Muscle of leg (tissue), 16 donors: ENCODE measurements around the gene SIRPA. TPM values are rescaled to one million over a fixed set of nuclear protein-coding genes. Genes with fewer than 3 reads are reported as not detected.

Experiments used
- DNase-seq: peaks from one replicate; pipeline ENCODE4 v3.0.0; 2013
- H3K27ac ChIP-seq: one replicate; pipeline ENCODE4 v1.5.1; 2013; ENCODE audit warnings: mild to moderate bottlenecking, low read length, control low read depth
- H3K27me3 ChIP-seq: one replicate; pipeline ENCODE4 v1.6.1; 2013; ENCODE audit warnings: low read length; ENCODE audit not compliant: control insufficient read depth, insufficient read depth
- H3K36me3 ChIP-seq: one replicate; pipeline ENCODE4 v1.6.1; 2013; ENCODE audit warnings: low read length; ENCODE audit not compliant: control insufficient read depth, insufficient read depth
- H3K4me1 ChIP-seq: one replicate; pipeline ENCODE4 v1.6.1; 2013; ENCODE audit warnings: low read length; ENCODE audit not compliant: control insufficient read depth, insufficient read depth
- H3K4me3 ChIP-seq: one replicate; pipeline ENCODE4 v1.5.1; 2013; ENCODE audit warnings: low read length, control low read depth
- H3K9me3 ChIP-seq: replicated peaks from 2 replicates; pipeline ENCODE4 v1.6.1; 2013; ENCODE audit warnings: low read depth, low read length; ENCODE audit not compliant: control insufficient read depth
- WGBS: methylation state at CpG from one replicate; pipeline ENCODE4 v1.1.5; 2013; ENCODE audit warnings: missing lambda C conversion rate; ENCODE audit not compliant: insufficient coverage; 5-methylcytosine and 5-hydroxymethylcytosine counted together
- long read RNA-seq, 11 donors: transcript quantifications; one replicate each; lab custom pipeline, GENCODE V29; 2026
- polyA plus RNA-seq, 8 donors: library from polyadenylated mRNA; unstranded; fragments of 120-200 nt; gene quantifications; one replicate each; pipeline versions ENCODE4 v1.2.1 to v1.2.3, GENCODE V29; 2013; ENCODE audit warnings: inconsistent platforms in 1 of 8, low replicate concordance in 1 of 8; ENCODE audit not compliant: insufficient read length in 8 of 8, insufficient read depth in 1 of 8
- total RNA-seq: library from RNA; stranded (reverse); fragments of 120-200 nt; gene quantifications from one replicate; pipeline ENCODE4 v1.2.4, GENCODE V29; 2013

The SIRPA gene
- total RNA-seq (13.3 TPM), polyA plus RNA-seq (10 to 100 TPM; 20.5 to 28.4 (median 25.0) TPM)
- long read RNA-seq, donor 1, full-length matches to known transcripts: 3 of 3 reads
- long read RNA-seq, donor 1, partial matches to known transcripts: 0 of 3 reads
- long read RNA-seq, donor 1, other reads (novel, unspliced or antisense): 0 of 3 reads
- long read RNA-seq, donor 2, full-length matches to known transcripts: 2 of 2 reads
- long read RNA-seq, donor 2, partial matches to known transcripts: 0 of 2 reads
- long read RNA-seq, donor 2, other reads (novel, unspliced or antisense): 0 of 2 reads
- long read RNA-seq, donor 3, full-length matches to known transcripts: 6 of 6 reads
- long read RNA-seq, donor 3, partial matches to known transcripts: 0 of 6 reads
- long read RNA-seq, donor 3, other reads (novel, unspliced or antisense): 0 of 6 reads
- long read RNA-seq, donor 4, full-length matches to known transcripts: 7 of 7 reads
- long read RNA-seq, donor 4, partial matches to known transcripts: 0 of 7 reads
- long read RNA-seq, donor 4, other reads (novel, unspliced or antisense): 0 of 7 reads
- long read RNA-seq, donor 5, full-length matches to known transcripts: 8 of 8 reads
- long read RNA-seq, donor 5, partial matches to known transcripts: 0 of 8 reads
- long read RNA-seq, donor 5, other reads (novel, unspliced or antisense): 0 of 8 reads
- long read RNA-seq, donor 6, full-length matches to known transcripts: 6 of 6 reads
- long read RNA-seq, donor 6, partial matches to known transcripts: 0 of 6 reads
- long read RNA-seq, donor 6, other reads (novel, unspliced or antisense): 0 of 6 reads
- long read RNA-seq, donor 7, full-length matches to known transcripts: 3 of 8 reads
- long read RNA-seq, donor 7, partial matches to known transcripts: 5 of 8 reads
- long read RNA-seq, donor 7, other reads (novel, unspliced or antisense): 0 of 8 reads
- long read RNA-seq, donor 8: 0 reads
- long read RNA-seq, donor 9, full-length matches to known transcripts: 1 of 1 reads
- long read RNA-seq, donor 9, partial matches to known transcripts: 0 of 1 reads
- long read RNA-seq, donor 9, other reads (novel, unspliced or antisense): 0 of 1 reads
- long read RNA-seq, donor 10, full-length matches to known transcripts: 3 of 3 reads
- long read RNA-seq, donor 10, partial matches to known transcripts: 0 of 3 reads
- long read RNA-seq, donor 10, other reads (novel, unspliced or antisense): 0 of 3 reads
- long read RNA-seq, donor 11, full-length matches to known transcripts: 1 of 1 reads
- long read RNA-seq, donor 11, partial matches to known transcripts: 0 of 1 reads
- long read RNA-seq, donor 11, other reads (novel, unspliced or antisense): 0 of 1 reads

GRCh38 chr20:1894951-1895673, at the start of gene SIRPA:
Gene SIRPA (plus strand): TSS chr20:1895407. CDS start chr20:1895448, 41 bp downstream.
- Histone ChIP-seq H3K4me3 (peak within 1 kb of the TSS; percentile 68), H3K27ac (peak within 1 kb of the TSS; percentile 85), H3K27me3 (peaks cover 8% of the 10 kb centered on the region), H3K4me1 (peaks cover 36% of the 10 kb centered on the region), H3K9me3 (no peaks in the 10 kb centered on the region), H3K36me3 (no peaks in the 10 kb centered on the region)
- WGBS: under 1% methylated on average over 54 of the region's 74 CpGs
- DNase-seq: peak; percentile 92

GRCh38 chr20:1845701-1846100, 49.5 kb upstream of the SIRPA start:
- Histone ChIP-seq H3K27me3 (no peaks in the 10 kb centered on the region), H3K9me3 (no peaks in the 10 kb centered on the region), H3K36me3 (no peaks in the 10 kb centered on the region), H3K27ac (no peak overlapping the region), H3K4me1 (peaks cover 20% of the 10 kb centered on the region), H3K4me3 (no peak overlapping the region)
- 71% methylated on average over 5 of the region's 7 CpGs for WGBS
- DNase-seq: no peak

GRCh38 chr20:1846341-1846740, 48.9 kb upstream of the SIRPA start:
- H3K4me1 ChIP-seq: peaks cover 21% of the 10 kb centered on the region
- WGBS: no CpG with 5 or more reads among the region's 1 CpG

GRCh38 chr20:1846876-1847275, 48.3 kb upstream of the SIRPA start:
- WGBS: no CpG with 5 or more reads among the region's 1 CpG
- Histone ChIP-seq H3K4me1 (peaks cover 16% of the 10 kb centered on the region), H3K27ac (no peak overlapping the region)

More at GRCh38 chr20:1846341-1846740, 48.9 kb upstream of the SIRPA start:
- no peaks in the 10 kb centered on the region for H3K36me3 ChIP-seq
- H3K27ac ChIP-seq: no peak overlapping the region
- no peaks in the 10 kb centered on the region for H3K27me3 ChIP-seq
- H3K9me3 ChIP-seq: no peaks in the 10 kb centered on the region
- no peak overlapping the region for H3K4me3 ChIP-seq
- DNase-seq: no peak

GRCh38 chr20:1847780-1848179, 47.4 kb upstream of the SIRPA start:
- no peak overlapping the region for H3K4me3 ChIP-seq
- peaks cover 16% of the 10 kb centered on the region for H3K4me1 ChIP-seq
- no peaks in the 10 kb centered on the region for H3K36me3 ChIP-seq
- DNase-seq: no peak
- no peaks in the 10 kb centered on the region for H3K27me3 ChIP-seq
- WGBS: 83% methylated on average over 2 of the region's 2 CpGs
- no peaks in the 10 kb centered on the region for H3K9me3 ChIP-seq
- no peak overlapping the region for H3K27ac ChIP-seq

More at GRCh38 chr20:1846876-1847275, 48.3 kb upstream of the SIRPA start:
- H3K27me3 ChIP-seq: no peaks in the 10 kb centered on the region
- H3K36me3 ChIP-seq: no peaks in the 10 kb centered on the region
- no peak for DNase-seq
- no peaks in the 10 kb centered on the region for H3K9me3 ChIP-seq
- H3K4me3 ChIP-seq: no peak overlapping the region

GRCh38 chr20:1848373-1848772, 46.8 kb upstream of the SIRPA start:
- Histone ChIP-seq H3K27me3 (no peaks in the 10 kb centered on the region), H3K4me1 (peaks cover 16% of the 10 kb centered on the region), H3K4me3 (no peak overlapping the region), H3K27ac (no peak overlapping the region), H3K36me3 (no peaks in the 10 kb centered on the region), H3K9me3 (no peaks in the 10 kb centered on the region)
- DNase-seq: no peak

- WGBS: 89% methylated on average over 1 of the region's 2 CpGs
- H3K36me3 ChIP-seq: no peaks in the 10 kb centered on the region
Measured at GRCh38 chr20:1851396-1851795, 43.8 kb upstream of the SIRPA start.

GRCh38 chr20:1853473-1853872, 41.7 kb upstream of the SIRPA start:
- Histone ChIP-seq H3K27ac (no peak overlapping the region), H3K27me3 (no peaks in the 10 kb centered on the region), H3K36me3 (no peaks in the 10 kb centered on the region), H3K4me3 (no peak overlapping the region), H3K4me1 (peaks cover 10% of the 10 kb centered on the region), H3K9me3 (no peaks in the 10 kb centered on the region)
- no peak for DNase-seq
- WGBS: 36% methylated on average over 2 of the region's 7 CpGs

More at GRCh38 chr20:1851396-1851795, 43.8 kb upstream of the SIRPA start:
- Histone ChIP-seq H3K9me3 (no peaks in the 10 kb centered on the region), H3K4me1 (peaks cover 6% of the 10 kb centered on the region), H3K27ac (no peak overlapping the region), H3K4me3 (no peak overlapping the region), H3K27me3 (no peaks in the 10 kb centered on the region)
- DNase-seq: no peak

GRCh38 chr20:1854246-1854645, 41.0 kb upstream of the SIRPA start:
- no peak for DNase-seq
- no peak overlapping the region for H3K4me3 ChIP-seq
- peaks cover 10% of the 10 kb centered on the region for H3K4me1 ChIP-seq
- H3K9me3 ChIP-seq: no peaks in the 10 kb centered on the region
- H3K27ac ChIP-seq: no peak overlapping the region
- no peaks in the 10 kb centered on the region for H3K27me3 ChIP-seq
- H3K36me3 ChIP-seq: no peaks in the 10 kb centered on the region
- 69% methylated on average over 3 of the region's 5 CpGs for WGBS
